Loucy (cell line): ENCODE results near the gene C1orf94.

Experiments used
- EZH2phosphoT487 ChIP-seq: fragments of 200-600 bp; IDR thresholded peaks from 2 replicates; pipeline ENCODE4 v1.6.1; 2018; ENCODE audit warnings: antibody characterized with exemption, mild to moderate bottlenecking, moderate library complexity, borderline replicate concordance
- TF ChIP-seq, protein P1 (sequence below): fragments of 200-600 bp; sonication (generic); conservative IDR thresholded peaks from 2 replicates; pipeline ENCODE4 v1.5.1; 2014; ENCODE audit warnings: mild to moderate bottlenecking, antibody characterized with exemption, low read length

DNA sequence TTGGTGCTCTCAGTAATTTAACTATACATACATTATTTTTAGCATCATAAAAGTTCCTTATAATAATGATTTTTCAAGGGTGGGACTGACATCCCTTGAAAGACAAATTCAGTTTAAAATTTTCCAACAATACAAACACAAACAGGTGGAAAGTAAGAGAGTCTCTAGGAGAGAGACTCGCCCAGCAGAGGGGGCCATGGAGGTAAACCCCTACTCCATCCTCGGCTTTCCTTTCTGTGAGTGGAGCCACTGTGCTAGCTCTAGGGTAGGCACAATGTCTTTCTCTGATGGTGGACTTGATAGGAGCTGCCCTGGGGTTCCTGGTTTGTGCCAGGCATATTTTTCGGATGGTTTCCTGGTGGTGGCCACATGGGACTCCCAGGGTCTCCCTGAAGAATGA is 20.0 kb upstream of the C1orf94 start:
- TF ChIP-seq, protein P1, sequence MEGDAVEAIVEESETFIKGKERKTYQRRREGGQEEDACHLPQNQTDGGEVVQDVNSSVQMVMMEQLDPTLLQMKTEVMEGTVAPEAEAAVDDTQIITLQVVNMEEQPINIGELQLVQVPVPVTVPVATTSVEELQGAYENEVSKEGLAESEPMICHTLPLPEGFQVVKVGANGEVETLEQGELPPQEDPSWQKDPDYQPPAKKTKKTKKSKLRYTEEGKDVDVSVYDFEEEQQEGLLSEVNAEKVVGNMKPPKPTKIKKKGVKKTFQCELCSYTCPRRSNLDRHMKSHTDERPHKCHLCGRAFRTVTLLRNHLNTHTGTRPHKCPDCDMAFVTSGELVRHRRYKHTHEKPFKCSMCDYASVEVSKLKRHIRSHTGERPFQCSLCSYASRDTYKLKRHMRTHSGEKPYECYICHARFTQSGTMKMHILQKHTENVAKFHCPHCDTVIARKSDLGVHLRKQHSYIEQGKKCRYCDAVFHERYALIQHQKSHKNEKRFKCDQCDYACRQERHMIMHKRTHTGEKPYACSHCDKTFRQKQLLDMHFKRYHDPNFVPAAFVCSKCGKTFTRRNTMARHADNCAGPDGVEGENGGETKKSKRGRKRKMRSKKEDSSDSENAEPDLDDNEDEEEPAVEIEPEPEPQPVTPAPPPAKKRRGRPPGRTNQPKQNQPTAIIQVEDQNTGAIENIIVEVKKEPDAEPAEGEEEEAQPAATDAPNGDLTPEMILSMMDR: no peak
- no peak for TF ChIP-seq EZH2phosphoT487
